Measurements from ENCODE around the gene EVX2.

Gene EVX2

DNA sequence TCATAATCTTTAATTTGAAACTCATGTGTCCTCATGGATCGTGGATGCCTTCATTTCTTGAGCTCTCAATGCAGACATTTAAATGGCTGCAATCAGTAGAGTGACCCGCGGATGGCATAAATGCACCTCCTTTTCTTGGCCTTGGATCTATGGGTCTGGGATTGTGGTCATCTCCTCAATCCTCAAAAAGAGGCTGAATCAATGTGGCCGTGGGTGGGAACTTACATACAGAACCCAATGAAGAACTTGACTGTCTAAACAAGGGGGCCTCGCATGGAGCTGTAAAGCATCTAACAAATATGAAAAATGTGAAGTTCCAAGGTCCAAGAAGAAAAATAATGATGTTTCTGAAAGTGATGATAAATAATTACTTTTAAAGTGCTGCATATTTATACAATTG is 11.7 kb upstream of the EVX2 start:
- DNase-seq, result no peak

DNA sequence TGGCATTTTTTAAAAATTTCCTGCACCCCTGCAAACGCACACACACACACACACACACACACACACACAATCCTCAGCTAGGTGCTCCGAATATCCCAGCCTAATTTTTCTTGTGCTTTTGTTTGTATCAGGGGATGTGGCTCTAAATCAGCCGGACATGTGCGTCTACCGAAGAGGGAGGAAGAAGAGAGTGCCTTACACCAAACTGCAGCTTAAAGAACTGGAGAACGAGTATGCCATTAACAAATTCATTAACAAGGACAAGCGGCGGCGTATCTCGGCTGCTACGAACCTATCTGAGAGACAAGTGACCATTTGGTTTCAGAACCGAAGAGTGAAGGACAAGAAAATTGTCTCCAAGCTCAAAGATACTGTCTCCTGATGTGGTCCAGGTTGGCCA is 10.6 kb upstream of the EVX2 start:
- no peak for DNase-seq

DNA sequence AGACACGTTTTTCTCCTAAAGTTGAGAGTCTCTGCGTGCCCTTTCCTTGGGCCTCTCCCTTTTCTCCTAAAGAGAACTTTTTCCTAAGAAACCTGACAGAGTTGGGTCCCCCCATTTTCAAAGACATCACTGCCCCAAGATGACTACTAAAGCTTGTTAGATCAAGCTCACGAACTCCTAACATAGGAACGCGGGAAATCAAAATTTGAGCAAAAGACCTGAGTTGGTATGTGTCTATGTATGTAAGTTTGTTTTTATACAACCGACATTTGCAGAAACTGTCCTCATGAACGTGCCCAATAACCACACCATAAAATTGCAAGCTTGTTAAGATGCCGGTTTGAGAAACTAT is 10.1 kb upstream of the EVX2 start:
- no peak for DNase-seq

DNA sequence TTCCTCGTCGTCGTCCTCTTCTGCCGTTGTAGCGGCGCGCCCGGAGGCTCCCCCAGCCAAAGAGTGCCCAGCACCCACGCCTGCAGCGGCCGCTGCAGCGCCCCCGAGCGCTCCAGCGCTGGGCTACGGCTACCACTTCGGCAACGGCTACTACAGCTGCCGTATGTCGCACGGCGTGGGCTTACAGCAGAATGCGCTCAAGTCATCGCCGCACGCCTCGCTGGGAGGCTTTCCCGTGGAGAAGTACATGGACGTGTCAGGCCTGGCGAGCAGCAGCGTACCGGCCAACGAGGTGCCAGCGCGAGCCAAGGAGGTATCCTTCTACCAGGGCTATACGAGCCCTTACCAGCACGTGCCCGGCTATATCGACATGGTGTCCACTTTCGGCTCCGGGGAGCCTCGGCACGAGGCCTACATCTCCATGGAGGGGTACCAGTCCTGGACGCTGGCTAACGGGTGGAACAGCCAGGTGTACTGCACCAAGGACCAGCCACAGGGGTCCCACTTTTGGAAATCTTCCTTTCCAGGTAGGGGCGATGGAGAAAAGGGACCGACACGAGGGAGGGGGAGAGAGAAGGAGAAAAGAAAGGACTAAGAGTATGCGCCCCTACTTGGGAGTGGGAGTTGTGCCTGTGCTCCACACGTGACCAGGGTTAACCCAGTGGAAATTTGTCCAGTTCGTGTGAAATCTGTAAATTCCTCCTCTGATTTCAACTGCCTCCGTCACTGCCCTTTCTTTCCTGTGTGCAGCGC is 9.6 kb upstream of the EVX2 start:
- no peak for DNase-seq

DNA sequence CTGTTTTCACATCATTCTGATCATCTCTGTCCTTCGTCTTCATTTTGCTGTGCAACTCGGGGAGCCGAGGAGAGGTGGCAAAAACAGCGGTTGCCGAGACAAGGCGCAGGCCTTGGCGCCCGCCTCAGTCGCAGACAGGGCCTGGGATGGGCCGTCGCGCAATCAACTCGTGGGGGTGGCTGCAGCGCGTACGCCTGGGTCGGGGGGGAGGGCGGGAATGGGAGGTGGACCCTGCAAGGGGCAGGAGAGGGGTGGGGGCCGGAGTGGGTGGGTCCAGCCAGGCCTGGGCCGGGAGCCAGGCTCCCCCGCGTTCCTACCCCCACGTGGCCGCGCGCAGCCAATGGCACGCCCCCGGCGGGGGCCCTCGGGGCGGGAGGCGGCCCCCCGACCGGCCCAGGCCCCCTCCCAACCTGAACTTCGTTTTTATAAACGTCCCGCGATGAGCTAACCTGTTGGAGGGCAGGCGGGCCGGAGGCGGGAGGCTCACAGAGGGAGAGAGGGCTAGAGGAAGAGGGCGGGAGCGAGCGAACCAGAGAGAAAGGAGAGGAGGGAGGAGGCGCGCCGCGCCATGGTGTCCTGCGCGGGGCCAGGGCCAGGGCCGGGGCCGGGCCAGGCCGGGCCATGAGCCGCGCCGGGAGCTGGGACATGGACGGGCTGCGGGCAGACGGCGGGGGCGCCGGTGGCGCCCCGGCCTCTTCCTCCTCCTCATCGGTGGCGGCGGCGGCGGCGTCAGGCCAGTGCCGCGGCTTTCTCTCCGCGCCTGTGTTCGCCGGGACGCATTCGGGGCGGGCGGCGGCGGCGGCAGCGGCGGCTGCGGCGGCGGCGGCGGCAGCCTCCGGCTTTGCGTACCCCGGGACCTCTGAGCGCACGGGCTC is 8.7 kb upstream of the EVX2 start, which contains the start of gene HOXD13:
Gene HOXD13, plus strand, starts transcription at position 452 of the 875 bp plus-strand sequence. Its CDS starts 170 bp downstream, at position 622.
- DNase-seq, result no peak

DNA sequence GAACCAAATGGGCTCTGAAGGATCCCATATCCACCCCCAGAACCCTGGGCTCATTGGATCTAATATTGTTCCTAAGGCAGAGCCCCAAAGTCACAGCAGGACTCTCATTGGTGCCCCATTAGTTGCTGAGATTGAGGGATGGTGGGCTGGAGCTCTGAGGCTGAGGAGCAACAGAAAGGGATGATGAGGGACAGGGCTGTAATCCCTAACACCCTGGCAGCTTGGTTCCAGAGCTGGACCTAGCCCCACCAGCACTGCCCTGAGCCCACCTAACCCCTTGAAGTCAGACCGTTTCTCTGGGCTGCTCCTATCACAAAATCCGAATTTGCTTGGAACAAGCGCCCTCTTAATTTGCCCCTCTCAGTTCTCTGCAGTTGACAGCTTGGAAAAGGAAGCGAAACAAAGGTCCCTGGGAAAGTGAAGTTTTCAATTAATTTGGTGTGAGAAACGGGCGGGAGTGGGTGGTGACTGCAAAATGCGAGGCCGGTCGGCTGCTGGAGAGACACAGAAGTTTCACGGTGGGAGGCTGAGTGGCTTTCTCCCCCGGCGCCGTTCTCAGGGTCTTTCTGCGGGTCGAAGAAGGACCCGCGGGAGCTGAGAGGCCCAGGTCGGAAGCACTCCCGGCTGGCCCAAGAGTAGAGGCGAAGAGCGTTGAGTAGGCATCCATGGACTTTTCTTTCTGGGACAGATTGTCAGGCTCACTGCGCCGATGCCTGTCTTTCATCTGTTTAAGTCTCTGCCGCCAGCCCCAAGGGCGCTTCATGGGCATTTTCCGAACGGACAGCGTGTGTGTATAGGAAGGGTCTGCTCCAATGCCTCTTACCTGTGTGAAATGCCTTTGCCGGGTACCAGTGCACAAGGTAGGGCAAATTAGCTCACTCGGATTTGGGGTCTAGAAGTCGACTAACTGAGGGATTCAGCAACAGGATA is 7.8 kb upstream of the EVX2 start:
- DNase-seq, result no peak

DNA sequence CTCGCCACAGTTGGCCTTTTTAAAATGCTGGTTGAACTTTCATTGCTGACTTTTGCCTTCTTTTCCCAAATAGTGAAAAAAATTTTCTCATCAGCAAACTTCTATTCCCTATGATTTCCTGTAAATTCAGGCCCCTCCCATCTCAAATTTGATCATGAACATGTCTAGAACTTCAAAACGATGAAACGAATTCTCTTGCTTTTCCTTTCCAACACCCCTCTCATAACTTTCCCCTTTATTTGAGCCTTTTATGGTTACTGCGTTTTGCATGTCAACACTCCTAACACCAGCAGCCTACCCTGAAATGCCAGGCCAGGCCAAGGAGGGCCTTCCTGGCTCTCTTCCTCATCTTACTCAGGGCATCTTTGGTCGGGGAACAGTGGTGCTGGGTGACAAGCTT is 7.1 kb upstream of the EVX2 start:
- DNase-seq, result no peak

DNA sequence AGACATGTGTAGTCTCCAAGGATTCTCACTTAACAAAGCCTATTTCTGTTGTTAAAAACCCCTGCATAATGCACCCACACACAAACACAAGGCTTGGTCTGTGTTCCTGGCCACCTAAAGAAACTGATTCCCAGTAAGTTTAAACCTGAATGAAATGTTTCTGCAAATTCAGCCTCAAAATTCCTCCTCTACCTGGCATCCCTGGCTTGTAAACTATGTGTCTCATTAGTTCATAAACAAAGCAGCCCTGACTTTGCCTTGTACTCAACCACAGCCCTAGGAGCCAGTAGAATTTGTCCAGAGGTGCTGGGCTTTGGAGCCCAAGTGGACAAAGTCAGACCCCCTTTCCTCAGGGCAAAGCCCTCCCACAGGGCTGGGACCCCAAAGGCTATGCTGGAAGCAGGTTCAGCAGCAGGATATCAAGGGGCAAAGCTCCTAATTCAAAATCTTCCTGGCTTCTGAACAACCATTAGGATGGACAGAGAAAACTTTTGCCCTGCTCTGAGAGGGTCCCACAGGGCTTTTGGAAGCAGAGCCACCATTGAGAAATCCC is 6.2 kb upstream of the EVX2 start:
- DNase-seq, result no peak

DNA sequence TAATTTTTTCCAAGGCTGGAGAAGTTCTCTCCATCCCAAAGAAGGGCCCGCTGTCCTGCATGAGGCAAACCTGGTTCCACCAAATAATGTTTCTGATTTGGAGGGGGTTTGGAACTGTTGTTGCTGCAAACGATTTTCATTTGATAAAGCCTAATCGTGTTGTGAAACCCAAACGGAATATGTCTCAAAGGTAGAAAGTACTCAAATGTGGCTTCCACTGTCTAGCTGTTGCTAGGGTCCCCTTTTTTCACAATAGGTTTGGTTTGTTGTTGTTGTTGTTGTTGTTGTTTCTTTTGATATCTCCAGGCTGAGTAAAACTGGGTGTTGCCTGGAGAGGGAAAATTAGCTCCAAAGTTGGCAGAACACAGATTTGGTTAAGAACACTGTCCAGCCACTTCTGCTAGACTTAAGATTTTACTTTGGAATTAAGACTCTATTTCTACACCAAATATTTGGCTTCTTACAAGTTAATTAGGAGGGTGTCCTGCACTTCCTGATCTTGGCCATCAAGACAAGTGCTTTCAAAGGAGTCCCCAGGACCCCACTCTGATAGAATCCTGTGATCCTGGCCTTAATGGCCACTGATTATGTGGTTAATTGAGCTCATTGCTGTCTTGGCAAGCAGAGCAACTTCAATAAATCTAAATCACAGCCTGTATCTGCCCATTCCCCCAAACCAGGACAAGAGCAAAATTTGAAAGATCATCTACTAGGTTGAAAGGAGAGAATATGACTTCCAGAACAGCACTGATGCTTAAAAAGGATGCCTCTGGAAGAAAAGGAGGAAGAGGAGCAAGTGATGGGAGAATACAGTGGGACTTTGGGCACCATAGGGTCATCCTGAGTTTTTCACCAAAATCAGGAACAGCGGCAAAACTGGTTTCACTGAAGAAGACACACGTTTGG is 5.4 kb upstream of the EVX2 start:
- DNase-seq, result no peak

DNA sequence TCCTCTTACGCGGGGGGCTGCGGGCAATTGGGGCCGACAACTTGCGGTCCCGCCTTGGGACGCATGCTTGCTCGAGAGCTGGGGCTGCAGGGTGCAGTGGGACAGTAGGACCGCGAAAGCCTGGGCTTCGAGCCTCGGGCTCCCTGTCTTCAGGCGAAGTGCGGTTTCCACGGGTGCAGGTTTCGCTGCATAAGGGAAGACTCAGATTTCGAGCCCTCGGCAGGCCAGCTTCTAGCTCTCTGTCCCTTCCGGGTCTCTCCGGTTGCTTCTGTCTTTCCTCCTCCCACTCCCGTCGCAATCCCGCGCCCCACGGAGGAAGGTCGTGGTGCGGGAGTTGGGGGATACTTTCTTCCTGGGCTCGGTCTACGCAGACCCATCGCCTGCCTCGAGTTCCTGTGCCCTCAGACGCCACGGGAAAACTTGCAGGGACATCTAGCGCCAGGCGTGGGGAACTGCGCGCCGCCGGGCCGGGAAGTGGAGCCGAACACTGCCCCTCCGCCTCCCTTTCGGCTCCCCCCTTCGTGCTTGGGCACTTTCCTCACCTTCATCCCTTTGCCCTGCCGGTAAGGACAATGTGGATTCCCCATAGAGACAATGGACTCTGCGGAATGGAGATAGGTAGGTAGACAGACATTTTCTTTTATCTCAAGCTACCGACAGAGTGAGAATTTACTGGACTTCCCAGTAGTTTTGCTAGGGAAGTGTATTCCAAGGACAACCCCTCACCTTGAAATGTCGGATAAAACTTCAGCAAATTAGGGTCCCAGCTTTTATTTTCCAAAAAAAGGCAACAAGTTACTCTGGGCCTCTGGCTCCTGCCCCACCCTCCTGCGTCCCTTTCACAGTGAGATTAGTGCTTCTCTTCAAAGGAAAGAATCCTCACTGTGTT is 4.5 kb upstream of the EVX2 start:
- peak; percentile 35 for DNase-seq

DNA sequence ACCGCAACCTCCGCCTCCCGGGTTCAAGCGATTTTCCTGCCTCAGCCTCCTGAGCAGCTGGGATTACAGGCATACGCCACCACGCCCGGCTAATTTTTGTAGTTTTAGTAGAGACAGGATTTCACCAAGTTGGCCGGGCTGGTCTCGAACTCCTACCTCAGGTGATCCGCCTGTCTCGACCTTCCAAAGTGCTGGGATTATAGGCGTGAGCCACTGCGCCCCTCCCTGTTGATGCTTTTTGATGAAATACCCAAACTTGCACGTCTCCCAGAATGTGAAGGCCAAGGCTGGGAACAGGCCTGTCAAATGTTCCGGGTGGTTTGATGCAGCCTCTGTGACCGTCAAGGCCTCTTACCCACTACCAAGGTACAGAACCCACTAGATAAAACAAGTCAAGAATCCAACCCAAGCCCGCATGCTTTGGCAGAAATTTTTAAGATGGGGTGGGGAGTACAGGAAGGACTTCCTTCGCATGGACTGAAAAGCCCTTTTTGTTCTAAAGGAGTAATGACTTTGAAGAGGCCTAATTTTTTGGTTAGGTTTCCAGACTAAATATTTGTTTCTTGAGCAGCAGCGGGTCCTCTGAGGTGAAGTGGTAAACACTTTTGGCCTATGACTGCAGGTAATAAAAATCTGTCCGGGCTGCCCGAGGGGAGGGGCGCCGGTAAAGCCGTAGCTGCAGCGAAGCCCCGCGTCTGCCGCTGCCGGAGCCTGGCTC is 3.7 kb upstream of the EVX2 start:
- DNase-seq, result no peak

DNA sequence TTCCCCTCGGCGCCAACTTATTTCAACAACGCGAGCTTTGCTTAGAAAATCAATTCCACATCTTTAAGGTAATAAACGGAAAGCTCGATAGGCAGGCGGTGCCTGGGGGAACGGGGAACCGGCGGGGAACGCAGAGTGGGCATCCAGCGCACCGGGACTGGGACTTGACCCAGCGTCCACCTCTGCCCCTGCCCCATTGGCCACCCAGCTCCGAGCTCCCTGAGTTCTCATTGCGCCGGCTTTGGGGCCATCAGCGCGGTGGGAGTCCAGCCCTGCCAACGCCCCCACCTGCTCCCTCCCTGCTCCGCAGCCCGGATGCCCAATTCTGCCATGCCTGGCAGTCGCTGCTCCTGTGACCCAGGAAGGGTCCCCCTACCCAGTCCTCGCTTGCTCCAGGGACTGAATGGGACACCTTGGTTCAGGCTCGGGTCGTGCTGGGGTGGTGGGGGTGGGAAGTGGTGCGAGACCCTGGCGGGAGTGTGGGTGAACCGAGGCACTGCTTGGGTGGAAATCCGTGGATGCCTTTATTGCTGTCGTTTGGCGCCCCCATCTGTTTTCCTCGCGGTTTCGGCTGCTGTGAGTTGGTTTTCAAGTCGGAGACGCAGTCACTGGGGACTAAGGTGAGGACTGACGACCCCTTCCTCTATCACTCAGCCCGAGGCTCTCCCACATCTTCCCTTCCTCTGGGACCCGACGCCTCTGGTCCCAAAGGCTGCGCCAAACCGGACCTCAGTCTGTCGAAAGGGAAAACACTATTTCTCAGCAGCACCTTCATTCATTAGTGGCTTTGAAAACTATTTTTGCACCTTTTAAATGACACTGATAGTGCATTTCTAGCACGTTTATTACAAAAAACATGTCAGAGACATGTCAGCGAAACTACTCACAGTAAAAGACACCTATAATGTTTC is 2.4 kb upstream of the EVX2 start:
- DNase-seq, result no peak

DNA sequence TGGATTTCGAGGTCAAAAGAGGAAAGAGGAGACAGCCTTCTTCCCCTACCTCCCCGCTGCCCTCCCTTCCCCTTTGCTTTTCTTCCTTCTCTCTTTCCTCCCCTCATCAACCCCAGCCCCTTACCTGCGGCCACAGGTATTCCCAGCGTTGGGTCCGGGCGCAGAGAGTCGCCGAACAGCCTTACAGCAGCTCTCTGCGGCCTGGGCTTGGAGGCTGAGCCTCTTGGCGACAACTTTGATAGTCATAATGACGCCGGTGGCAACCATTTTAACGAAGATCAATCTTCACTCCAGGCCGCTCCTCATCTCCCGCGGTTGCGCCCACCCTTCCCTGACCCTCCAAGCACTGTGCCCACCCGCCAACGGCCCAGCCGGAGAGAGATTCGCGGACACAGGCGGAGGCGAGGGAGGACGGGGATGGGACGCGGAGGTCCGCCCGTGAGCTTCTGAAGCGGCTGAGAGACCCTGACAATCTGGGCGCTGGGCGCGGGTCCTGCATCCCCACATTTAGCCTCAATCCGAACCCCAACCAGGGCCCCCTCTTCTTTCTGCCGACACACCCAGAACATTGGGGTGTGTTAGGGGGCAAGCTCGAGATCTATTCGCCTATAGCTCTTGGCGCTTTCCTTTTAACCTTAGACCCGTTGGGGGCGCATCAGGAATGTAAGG is 1.5 kb upstream of the EVX2 start:
- no peak for DNase-seq

DNA sequence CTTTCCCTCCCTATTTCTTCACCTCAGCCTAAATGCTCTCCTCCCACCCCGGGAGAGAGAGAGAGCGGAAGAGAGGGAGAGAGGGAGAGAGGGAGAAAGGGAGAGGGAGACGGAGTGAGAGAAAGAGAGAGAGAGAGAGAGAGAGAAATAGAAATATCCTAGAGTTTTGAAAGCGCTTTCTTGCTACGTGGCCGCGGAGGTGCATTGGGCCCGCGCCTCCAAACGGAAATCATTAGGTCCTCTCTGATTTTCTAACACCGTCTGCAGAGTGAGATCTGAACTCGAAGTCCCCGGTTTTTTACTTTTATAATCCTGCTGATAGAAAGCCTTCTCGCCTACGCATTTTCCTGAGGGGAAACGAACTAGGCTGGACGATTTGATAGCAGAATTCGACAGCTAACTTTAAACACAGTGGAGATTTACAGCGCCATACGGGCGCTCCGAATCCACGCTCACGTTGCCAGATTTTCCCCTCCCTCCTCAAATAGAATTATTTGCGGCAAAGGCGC is 903 bp upstream of the EVX2 start:
- no peak for DNase-seq

DNA sequence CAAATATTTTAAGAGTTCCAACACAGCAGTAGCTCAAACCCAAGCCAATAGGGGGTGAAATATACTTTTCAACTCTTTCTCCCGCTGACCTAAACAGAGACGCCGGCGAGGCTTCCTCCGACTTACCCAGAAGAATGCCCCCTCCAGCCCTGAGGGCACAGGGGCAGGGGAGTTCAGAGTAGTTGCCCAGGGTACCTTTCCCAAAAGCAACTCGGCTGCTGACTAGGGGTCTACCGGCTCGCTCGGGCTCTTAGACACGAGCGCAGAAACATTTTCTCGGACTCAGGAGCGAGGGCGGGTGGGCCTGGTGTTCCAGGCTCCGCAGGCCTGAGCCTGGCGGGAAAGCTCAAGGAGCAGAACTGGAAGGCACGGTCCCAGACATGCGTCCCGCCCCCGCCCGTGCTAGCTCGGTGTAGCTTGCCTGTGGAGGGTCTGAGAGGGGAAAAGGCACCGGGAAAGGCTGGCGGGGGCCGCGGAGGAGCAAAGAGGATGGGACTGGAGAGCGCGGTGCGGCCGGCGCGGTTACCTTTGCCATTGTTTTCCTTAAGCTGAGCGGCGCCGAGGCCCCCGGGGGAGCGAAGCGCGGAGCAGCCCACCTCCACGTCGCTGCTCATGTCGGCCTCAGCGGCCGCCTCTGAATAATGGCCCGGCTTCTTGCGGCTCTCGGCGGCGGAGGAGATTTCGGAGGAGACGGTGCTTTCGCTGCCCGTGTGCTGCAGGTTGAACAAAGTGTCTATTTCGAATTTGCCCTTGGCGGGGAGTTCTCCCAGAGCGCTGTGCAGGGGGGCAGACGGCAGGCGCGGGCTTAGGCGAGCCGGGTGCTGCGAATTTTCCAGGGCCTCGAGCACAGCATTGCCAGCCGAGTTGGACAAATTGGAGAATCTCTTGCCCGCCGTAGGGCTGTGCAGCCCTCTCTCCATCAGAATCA is 674 bp downstream of the EVX2 start:
- DNase-seq, result no peak

DNA sequence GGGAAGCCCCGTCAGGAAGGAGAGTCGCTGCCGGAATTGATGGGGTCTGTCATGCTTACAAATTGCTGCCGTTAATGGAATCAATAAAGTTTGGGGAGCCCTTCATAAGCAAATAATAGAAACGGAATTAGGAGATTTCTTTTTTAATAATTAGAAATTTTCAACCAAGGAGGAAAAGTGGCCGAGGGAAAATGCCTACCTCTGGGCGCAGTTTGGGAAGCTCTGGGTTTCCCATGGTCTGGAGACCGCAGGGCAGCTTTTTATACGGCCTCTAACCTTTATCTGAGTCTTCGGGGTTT is 1.3 kb downstream of the EVX2 start:
- DNase-seq, result no peak

All from NCI-H2107 (cell line).